IPS-15b (cell line): ENCODE results near the gene SOX6.

Experiments
- H3K27me3 ChIP-seq: one replicate; pipeline ENCODE4 v1.6.1; 2013; ENCODE audit warnings: low read length; ENCODE audit not compliant: control insufficient read depth, insufficient read depth
- H3K36me3 ChIP-seq: one replicate; pipeline ENCODE4 v1.6.1; 2013; ENCODE audit warnings: low read length; ENCODE audit not compliant: control insufficient read depth, insufficient read depth
- H3K4me1 ChIP-seq: one replicate; pipeline ENCODE4 v1.6.1; 2013; ENCODE audit warnings: mild to moderate bottlenecking, low read length; ENCODE audit not compliant: control insufficient read depth, insufficient read depth
- H3K4me3 ChIP-seq: one replicate; pipeline ENCODE4 v1.5.1; 2013; ENCODE audit warnings: low read depth, low read length
- H3K9ac ChIP-seq: one replicate; pipeline ENCODE4 v1.6.1; 2013; ENCODE audit warnings: low read depth, mild to moderate bottlenecking, low read length
- H3K9me3 ChIP-seq: one replicate; pipeline ENCODE4 v1.6.1; 2013; ENCODE audit warnings: mild to moderate bottlenecking, low read length; ENCODE audit not compliant: control insufficient read depth, insufficient read depth

The SOX6 gene

DNA sequence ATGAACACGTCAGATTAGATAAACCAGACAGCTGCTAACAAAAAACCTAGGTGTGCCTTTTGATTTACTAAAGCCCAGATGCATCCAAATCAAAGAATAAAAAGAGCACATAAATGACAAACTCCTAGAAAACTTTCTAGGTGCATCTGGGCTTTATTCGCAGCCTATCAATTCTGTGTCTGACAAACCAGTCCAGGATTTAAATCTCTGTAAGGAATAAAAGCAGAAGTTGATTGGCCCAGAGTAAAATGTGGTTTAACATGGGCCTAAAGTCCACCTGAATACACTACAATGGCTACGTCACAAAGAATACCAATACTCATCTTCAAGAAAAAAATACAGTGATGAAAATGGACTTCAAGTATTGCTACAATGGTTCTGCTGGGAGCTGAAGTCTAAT lies 66.8 kb downstream of the SOX6 start:
- H3K9ac ChIP-seq, result no peak overlapping the region
- H3K4me3 ChIP-seq, result no peak overlapping the region
- H3K4me1 ChIP-seq, result peaks cover 10% of the 10 kb centered on the region
- H3K36me3 ChIP-seq, result no peaks in the 10 kb centered on the region
- H3K9me3 ChIP-seq, result no peaks in the 10 kb centered on the region
- H3K27me3 ChIP-seq, result peaks cover 4% of the 10 kb centered on the region

GRCh38 chr11:16287630-16288280 lies 68.6 kb downstream of the SOX6 start:
- H3K4me1 ChIP-seq, result peaks cover 8% of the 10 kb centered on the region
- H3K9me3 ChIP-seq, result no peaks in the 10 kb centered on the region

DNA sequence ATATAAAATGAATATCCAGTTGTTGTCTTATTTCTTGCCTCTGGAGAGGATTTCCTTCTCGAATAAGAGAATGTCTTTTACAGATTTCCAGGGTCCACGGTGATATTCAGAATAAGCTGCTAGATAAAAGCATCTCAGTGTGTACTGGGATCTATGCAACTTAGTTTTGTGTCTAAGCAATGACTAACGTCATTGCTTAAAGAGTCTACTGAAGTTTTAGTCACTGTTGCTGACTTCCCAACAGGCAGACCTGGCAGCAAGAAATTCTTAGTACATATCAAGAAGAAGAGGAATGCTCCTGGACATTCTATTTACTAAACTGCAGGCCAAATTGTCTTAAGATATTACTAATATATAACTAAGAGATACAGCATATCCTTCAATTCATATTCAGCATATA lies 70.3 kb downstream of the SOX6 start:
- H3K27me3 ChIP-seq, result no peaks in the 10 kb centered on the region
- H3K36me3 ChIP-seq, result no peaks in the 10 kb centered on the region
- peaks cover 7% of the 10 kb centered on the region for H3K4me1 ChIP-seq
- H3K9me3 ChIP-seq, result no peaks in the 10 kb centered on the region
- no peak overlapping the region for H3K9ac ChIP-seq
- no peak overlapping the region for H3K4me3 ChIP-seq

More at GRCh38 chr11:16287630-16288280, 68.6 kb downstream of the SOX6 start:
- Histone ChIP-seq H3K4me3 (no peak overlapping the region), H3K9ac (no peak overlapping the region), H3K36me3 (no peaks in the 10 kb centered on the region), H3K27me3 (peaks cover 4% of the 10 kb centered on the region)

GRCh38 chr11:16280256-16280682 lies 76.1 kb downstream of the SOX6 start:
- H3K4me3 ChIP-seq, result no peak overlapping the region
- no peak overlapping the region for H3K9ac ChIP-seq

DNA sequence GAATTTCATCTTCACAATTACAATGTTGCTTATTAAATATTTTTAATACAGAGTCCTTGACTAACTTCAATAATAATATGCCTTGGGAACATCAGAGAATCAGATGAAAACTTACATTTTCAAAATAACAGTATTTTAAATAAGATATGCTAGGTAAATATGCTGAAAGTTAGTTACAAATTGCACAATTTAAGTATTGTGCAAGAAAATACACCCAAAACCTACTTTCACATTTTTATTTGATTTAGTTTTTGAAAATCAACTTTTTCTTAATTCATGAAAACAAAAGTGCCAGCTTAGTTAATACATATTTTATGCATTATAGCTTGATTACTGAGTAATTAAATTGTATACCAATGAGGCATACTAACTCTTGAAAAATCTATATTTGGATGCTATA lies 76.8 kb downstream of the SOX6 start:
- H3K4me3 ChIP-seq, result no peak overlapping the region
- no peaks in the 10 kb centered on the region for H3K9me3 ChIP-seq
- no peaks in the 10 kb centered on the region for H3K27me3 ChIP-seq
- H3K9ac ChIP-seq, result no peak overlapping the region
- H3K36me3 ChIP-seq, result no peaks in the 10 kb centered on the region
- H3K4me1 ChIP-seq, result no peaks in the 10 kb centered on the region

More at GRCh38 chr11:16280256-16280682, 76.1 kb downstream of the SOX6 start:
- Histone ChIP-seq H3K27me3 (no peaks in the 10 kb centered on the region), H3K9me3 (no peaks in the 10 kb centered on the region), H3K4me1 (no peaks in the 10 kb centered on the region), H3K36me3 (no peaks in the 10 kb centered on the region)

DNA sequence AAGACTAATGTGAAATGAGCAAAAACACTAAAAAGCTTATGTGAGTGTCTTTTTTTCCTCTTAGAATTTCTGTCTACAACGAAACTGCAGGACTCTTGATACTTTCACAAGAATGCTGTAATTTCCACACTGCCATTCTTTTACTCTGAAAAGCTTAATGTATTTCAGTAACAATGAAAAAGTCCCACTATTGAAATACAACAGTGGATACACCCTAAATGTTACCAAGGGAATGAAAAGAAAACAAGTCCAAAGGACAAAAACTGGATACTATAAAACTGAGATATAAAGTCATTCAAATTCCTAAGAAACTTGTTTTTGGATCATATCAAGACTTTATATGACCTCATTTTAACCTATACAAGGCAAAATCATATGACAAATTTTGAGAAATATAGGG lies 77.4 kb downstream of the SOX6 start:
- Histone ChIP-seq H3K4me3 (no peak overlapping the region), H3K4me1 (no peaks in the 10 kb centered on the region), H3K27me3 (no peaks in the 10 kb centered on the region), H3K9ac (no peak overlapping the region), H3K36me3 (no peaks in the 10 kb centered on the region), H3K9me3 (no peaks in the 10 kb centered on the region)

- Histone ChIP-seq H3K27me3 (no peaks in the 10 kb centered on the region), H3K36me3 (no peaks in the 10 kb centered on the region), H3K4me3 (no peak overlapping the region), H3K4me1 (no peaks in the 10 kb centered on the region), H3K9me3 (no peaks in the 10 kb centered on the region), H3K9ac (no peak overlapping the region)
Measured at GRCh38 chr11:16278273-16278672, 78.1 kb downstream of the SOX6 start.

GRCh38 chr11:16276251-16276650 lies 80.1 kb downstream of the SOX6 start:
- Histone ChIP-seq H3K27me3 (no peaks in the 10 kb centered on the region), H3K9ac (no peak overlapping the region), H3K36me3 (no peaks in the 10 kb centered on the region), H3K9me3 (no peaks in the 10 kb centered on the region), H3K4me1 (no peaks in the 10 kb centered on the region), H3K4me3 (no peak overlapping the region)

DNA sequence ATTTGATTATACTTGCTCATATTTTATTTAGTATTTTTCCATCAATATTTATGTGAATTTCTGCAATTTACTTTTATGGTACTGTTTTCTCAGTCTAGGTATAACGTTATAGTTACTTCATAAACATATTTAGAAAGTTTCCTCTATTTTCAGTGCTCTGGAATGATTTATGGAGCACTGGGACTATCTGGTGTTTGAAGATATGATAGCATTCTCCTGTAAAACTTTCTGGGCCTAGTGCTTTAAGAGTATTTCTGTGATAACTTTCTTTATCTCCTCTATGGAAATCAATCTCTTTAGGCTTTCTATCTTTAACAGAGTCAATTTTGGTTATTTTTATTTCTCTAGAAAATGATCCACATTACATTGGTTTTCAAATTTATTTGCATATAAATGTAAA lies 85.1 kb downstream of the SOX6 start:
- H3K9ac ChIP-seq, result no peak overlapping the region
- H3K36me3 ChIP-seq, result no peaks in the 10 kb centered on the region
- no peaks in the 10 kb centered on the region for H3K27me3 ChIP-seq
- H3K4me1 ChIP-seq, result no peaks in the 10 kb centered on the region
- no peaks in the 10 kb centered on the region for H3K9me3 ChIP-seq
- H3K4me3 ChIP-seq, result no peak overlapping the region

DNA sequence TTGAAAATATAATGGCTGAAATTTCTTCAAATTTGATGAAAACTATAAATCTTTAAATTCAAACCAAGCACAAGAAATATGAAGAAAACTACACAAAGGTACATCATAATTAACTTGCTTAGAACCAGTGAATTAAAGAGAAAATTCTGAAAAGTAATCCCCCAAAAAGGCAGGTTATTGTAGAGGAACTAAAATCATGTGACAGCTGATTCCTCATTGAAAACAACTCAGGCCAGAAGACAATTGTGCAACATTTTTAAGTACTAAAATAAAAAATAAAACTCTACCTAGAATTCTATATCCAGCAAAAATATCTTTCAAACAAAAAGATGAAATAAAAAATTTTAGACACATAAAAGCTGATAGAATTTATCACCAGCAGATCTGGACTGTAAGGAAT lies 90.3 kb downstream of the SOX6 start:
- H3K9ac ChIP-seq, result no peak overlapping the region
- no peaks in the 10 kb centered on the region for H3K36me3 ChIP-seq
- H3K27me3 ChIP-seq, result no peaks in the 10 kb centered on the region
- H3K4me3 ChIP-seq, result no peak overlapping the region
- H3K4me1 ChIP-seq, result no peaks in the 10 kb centered on the region
- no peaks in the 10 kb centered on the region for H3K9me3 ChIP-seq

GRCh38 chr11:16265022-16265421 lies 91.3 kb downstream of the SOX6 start:
- Histone ChIP-seq H3K36me3 (no peaks in the 10 kb centered on the region), H3K9me3 (no peaks in the 10 kb centered on the region), H3K27me3 (no peaks in the 10 kb centered on the region), H3K9ac (no peak overlapping the region), H3K4me1 (no peaks in the 10 kb centered on the region), H3K4me3 (no peak overlapping the region)

- no peaks in the 10 kb centered on the region for H3K4me1 ChIP-seq
- H3K4me3 ChIP-seq, result no peak overlapping the region
- no peaks in the 10 kb centered on the region for H3K27me3 ChIP-seq
- H3K9me3 ChIP-seq, result no peaks in the 10 kb centered on the region
- H3K36me3 ChIP-seq, result no peaks in the 10 kb centered on the region
- no peak overlapping the region for H3K9ac ChIP-seq
Measured at GRCh38 chr11:16262645-16262955, 93.7 kb downstream of the SOX6 start.
